Activated T-helper 17 cell treated with anti-CD3 and anti-CD28 coated beads, Interleukin-2, amount 50 U/mL, for 72 hours (primary cell): ENCODE measurements around the gene PLPPR2. TPM values are rescaled to one million over a fixed set of nuclear protein-coding genes. Genes with fewer than 3 reads are reported as not detected.
"Not testable (repeated sequence)": the region's sequence is repeated elsewhere in the genome, so short reads cannot be mapped to it uniquely, and the experiment has no call there.

ENCODE experiments used
- ATAC-seq: fragments of 150-1000 bp; cut with Tn5 transposase; replicated peaks from 2 replicates; pipeline ENCODE4 v1.10.0; 2021; ENCODE audit warnings: mild to moderate bottlenecking, moderate library complexity
- H3K27ac Mint-ChIP-seq: one replicate; pipeline ENCODE4 v1.8.0; 2022; ENCODE audit warnings: mixed read lengths
- H3K27me3 Mint-ChIP-seq: one replicate; pipeline ENCODE4 v1.8.0; 2022; ENCODE audit warnings: mixed read lengths
- H3K36me3 Mint-ChIP-seq: one replicate; pipeline ENCODE4 v1.8.0; 2022; ENCODE audit warnings: low read depth, mild to moderate bottlenecking, mixed read lengths
- H3K4me1 Mint-ChIP-seq: one replicate; pipeline ENCODE4 v1.8.0; 2022; ENCODE audit warnings: mixed read lengths
- H3K4me3 Mint-ChIP-seq: one replicate; pipeline ENCODE4 v1.8.0; 2022; ENCODE audit warnings: mild to moderate bottlenecking, mixed read lengths
- H3K9me3 Mint-ChIP-seq: one replicate; pipeline ENCODE4 v1.8.0; 2022; ENCODE audit warnings: mixed read lengths
- total RNA-seq, 2 donors: library from RNA; stranded (reverse); gene quantifications; one replicate each; pipeline ENCODE4 v1.2.3, GENCODE V29; 2022

PLPPR2 gene
- total RNA-seq, 2 donors from 2014 or later, result 2.9 to 9.7 TPM

DNA sequence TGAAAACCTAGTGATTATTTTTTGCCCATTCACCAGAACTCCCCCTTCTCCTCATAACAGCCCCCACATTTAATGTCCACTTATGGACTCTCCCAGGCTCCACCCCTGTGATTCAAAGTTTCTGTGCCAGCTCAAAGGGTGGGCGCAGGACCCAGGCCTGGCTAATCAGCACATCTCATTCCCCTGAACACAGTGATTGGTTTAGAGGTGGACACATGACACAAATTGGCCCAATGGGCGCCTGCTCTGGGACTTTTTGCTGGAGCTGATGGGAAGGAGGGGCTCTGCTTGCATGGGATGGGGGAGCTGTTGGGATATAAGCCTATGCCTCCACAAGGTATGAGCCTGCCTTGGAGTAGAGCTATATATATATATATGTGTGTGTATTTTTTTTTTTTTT, 35.1 kb downstream of the PLPPR2 start:
- no peak overlapping the region for H3K27ac Mint-ChIP-seq
- peaks cover 3% of the 10 kb centered on the region for H3K27me3 Mint-ChIP-seq
- H3K36me3 Mint-ChIP-seq, result no peaks in the 10 kb centered on the region
- no peak for ATAC-seq
- no peak overlapping the region for H3K4me3 Mint-ChIP-seq
- no peaks in the 10 kb centered on the region for H3K4me1 Mint-ChIP-seq
- no peaks in the 10 kb centered on the region for H3K9me3 Mint-ChIP-seq

DNA sequence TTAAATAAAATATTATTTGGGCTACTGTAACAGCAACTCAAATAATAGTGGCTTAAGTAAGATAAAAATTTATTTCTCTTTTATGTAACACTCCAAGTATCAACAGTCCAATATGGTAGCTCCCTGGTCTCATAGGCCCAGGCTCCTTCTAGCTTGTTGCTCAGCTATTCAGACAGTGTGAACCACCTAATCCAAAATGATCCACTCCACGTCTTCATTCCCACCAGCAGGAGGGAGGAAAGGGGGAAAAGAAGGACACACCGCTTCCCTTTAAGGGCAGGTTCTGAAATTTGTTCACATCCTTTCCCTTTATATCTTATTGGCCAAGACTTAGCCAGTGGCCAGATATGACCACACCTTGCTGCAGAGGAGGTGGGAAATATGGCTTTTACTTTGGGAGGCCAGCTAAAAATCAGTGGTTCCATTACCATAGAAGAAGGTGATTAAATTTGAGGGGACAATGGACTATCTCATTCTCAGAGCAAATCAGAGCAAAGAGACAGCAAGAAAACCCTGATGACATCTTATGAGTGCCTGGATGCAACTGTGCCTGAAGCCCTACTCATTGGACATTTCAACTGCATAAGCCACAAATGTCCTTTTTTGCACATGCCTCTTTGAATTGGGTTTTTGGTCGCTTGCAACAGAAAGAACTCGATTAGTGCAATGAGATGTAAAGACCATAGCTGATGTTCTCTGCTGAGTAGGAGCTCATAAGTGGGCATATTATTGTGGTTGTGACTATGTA, 35.9 kb downstream of the PLPPR2 start:
- no peak overlapping the region for H3K4me3 Mint-ChIP-seq

DNA sequence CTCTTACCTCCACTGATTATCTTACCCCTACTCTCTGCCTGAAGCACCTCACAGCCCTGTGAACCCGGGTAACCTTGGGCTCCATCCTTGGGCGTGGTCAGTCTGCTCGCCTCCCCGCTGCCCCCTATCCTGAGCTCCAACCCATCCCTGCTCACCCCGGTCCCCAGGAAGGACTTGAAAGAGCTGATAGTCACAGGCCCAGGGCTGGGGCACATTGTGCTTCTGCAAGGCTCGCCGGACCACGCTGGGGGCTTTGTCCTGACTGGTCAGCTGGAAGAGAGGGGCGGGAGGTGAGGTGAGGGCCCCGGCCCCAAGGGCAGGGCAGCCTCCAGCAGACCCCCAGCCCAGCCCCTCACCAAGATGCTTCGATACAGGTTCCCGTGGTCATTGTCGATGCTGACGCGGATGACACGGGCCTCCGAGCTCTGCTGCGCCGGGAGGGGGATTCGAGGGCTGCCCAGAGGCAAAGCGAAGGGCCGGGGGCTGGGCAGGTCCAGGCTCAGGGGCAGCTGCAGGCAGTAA, 41.9 kb downstream of the PLPPR2 start:
- no peak for ATAC-seq
- no peaks in the 10 kb centered on the region for H3K4me1 Mint-ChIP-seq
- H3K36me3 Mint-ChIP-seq, result no peaks in the 10 kb centered on the region
- H3K9me3 Mint-ChIP-seq, result no peaks in the 10 kb centered on the region
- no peak overlapping the region for H3K27ac Mint-ChIP-seq
- peaks cover 8% of the 10 kb centered on the region for H3K27me3 Mint-ChIP-seq
- H3K4me3 Mint-ChIP-seq, result no peak overlapping the region

More for the DNA sequence above, 35.9 kb downstream of the PLPPR2 start:
- no peak for ATAC-seq
- no peaks in the 10 kb centered on the region for H3K36me3 Mint-ChIP-seq
- no peaks in the 10 kb centered on the region for H3K4me1 Mint-ChIP-seq
- H3K27ac Mint-ChIP-seq, result no peak overlapping the region
- H3K9me3 Mint-ChIP-seq, result no peaks in the 10 kb centered on the region
- peaks cover 4% of the 10 kb centered on the region for H3K27me3 Mint-ChIP-seq

DNA sequence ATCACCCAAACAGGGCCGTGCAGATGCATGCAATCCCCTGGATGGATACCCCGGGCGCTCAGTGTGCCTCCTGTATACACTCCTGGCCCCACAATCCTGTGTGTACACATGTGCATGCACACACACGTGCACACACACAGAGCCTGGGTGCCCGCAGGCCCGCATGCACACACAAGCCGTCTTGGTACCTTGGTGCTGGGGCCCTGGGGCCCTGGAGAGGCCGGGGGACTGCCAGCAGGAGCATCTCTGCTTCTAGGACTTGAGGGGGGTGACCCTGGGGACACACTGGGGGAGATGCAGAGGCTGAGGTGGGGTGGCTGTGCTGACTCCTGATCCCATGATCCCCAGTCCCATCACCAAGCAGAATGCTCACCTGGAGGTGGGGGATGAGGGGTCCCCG, 44.4 kb downstream of the PLPPR2 start:
- H3K9me3 Mint-ChIP-seq, result no peaks in the 10 kb centered on the region
- H3K4me1 Mint-ChIP-seq, result no peaks in the 10 kb centered on the region
- peaks cover 8% of the 10 kb centered on the region for H3K27me3 Mint-ChIP-seq
- no peak for ATAC-seq
- H3K4me3 Mint-ChIP-seq, result no peak overlapping the region
- no peak overlapping the region for H3K27ac Mint-ChIP-seq
- H3K36me3 Mint-ChIP-seq, result no peaks in the 10 kb centered on the region

DNA sequence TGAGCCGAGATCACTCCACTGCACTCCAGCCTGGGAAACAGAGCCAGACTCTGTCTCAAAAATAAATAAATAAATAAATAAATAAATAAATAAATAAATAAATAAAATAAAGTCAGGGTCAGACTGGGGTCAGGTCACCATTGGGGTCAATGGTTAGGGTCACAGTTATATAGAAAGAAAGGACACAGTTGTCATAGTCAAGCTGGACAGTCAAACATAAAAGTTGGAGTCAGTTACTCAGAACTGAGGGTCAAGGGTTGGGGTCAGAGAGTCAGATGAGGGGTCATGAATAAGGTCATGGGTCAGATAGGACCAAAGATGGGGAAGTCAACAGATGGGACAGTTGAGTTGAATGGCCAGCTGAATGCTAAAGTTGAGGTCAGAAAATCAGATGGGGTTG, 45.6 kb downstream of the PLPPR2 start:
- Mint-ChIP-seq H3K27ac (no peak overlapping the region), H3K36me3 (no peaks in the 10 kb centered on the region), H3K4me1 (no peaks in the 10 kb centered on the region), H3K9me3 (no peaks in the 10 kb centered on the region), H3K27me3 (peaks cover 4% of the 10 kb centered on the region), H3K4me3 (no peak overlapping the region)
- ATAC-seq, result no peak

DNA sequence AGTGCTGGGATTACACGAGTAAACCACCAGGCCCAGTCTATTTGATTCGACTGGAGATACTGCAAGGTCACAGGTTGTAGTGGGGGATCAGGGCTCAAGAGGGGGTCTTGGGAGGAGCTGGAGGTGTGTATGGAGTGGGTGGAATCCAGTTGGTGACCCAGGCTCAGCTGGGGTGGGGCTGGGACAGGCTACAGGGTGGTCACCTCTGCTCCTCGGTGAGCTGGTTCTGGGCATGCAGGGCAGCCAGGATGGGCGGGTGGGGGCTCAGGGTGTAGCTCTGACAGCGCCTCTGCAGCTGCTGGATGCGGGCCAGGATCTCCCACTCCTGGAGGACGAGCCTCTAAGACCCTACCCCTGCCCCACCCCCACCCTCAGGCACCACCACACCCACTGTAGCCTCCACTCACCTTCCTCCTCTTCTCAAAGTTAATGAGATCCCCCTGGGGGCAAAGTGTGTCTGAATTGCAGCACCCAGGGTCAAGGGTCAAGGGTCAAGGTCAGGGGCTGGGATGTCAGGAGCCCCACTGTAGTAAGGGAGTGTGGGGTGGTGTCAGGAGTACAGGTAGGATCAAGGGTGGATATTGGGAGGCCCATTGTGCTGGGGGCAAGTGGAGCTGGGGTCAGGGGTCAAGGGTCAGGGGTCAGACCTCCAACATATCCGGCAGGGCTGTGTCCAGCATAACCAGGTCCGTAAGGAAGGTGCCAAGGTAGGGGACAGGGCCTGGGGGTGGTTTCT, 46.7 kb downstream of the PLPPR2 start:
- no peak overlapping the region for H3K27ac Mint-ChIP-seq
- no peaks in the 10 kb centered on the region for H3K36me3 Mint-ChIP-seq
- no peaks in the 10 kb centered on the region for H3K9me3 Mint-ChIP-seq
- no peak for ATAC-seq
- peaks cover 4% of the 10 kb centered on the region for H3K27me3 Mint-ChIP-seq
- H3K4me3 Mint-ChIP-seq, result no peak overlapping the region
- H3K4me1 Mint-ChIP-seq, result no peaks in the 10 kb centered on the region

DNA sequence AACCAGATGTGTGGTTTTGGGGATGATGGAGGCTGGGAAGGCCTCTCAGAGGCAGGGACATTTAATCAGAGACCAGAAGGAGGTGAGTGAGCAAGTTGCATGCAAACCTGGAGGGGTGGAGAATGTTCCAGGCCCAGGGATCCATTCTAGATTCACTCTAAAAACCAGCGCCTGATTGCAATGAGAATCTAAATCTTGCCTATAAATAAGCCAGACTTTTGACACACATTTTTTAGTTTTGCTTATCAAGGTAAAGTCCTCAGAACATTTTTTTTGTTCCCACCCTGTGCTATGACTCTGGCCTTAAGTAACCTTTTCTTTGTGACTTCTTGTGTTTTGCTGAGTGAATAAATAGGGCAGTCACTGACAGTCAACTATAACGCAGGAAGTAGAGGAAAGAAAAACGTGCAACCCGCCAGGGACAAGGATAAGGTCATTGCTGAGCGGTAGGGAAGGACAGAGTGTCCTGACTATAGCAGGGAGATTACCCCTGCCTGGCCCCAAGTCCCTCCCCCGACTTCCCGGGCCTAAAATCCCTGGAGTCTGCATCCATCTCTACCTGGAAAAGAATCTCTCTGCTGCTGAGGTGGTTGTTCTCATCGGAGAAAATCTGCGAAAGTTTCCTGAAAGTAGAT, 49.5 kb downstream of the PLPPR2 start:
- ATAC-seq, result no peak
- Mint-ChIP-seq H3K4me1 (no peaks in the 10 kb centered on the region), H3K9me3 (no peaks in the 10 kb centered on the region), H3K27me3 (peaks cover 7% of the 10 kb centered on the region), H3K27ac (no peak overlapping the region), H3K36me3 (no peaks in the 10 kb centered on the region), H3K4me3 (no peak overlapping the region)

DNA sequence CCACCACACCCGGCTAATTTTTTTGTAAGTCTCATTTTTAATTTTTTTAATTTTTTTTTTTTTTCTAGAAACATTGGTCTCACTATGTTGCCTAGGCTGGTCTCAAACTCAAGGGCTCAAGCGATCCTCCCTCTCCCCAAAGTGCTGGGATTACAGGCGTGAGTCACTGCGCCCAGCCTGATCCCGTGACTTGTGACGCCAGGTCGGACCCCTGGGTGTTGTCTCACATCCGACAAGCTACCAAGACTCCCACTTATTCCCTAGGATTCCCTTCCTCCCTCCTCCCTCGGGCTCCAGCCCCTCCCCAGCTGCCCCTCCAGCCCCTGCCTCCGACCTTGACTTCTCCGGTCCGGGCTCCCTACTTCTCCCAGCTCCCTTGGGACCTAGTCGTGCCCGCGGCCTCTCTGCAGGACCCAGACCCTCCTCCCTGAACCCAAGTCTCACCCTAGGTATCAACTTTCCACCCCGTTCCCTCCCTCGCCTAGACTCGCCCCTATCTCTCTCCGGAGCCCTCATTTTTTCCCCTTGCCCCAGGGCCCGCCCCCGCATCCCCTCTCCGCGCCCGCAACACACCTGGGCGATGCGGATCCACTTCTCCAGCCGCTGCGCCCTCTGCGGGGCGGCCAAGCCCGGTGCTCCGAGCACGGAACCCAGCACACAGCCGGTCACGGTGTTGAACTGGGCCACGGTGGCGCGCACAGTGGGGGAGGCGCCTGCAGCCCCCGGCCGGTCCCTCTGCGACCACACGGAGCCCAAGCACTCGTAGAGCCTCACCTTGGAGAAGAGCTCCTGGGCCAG, 50.8 kb downstream of the PLPPR2 start:
- peak; percentile 47 for ATAC-seq
- Mint-ChIP-seq H3K36me3 (no peaks in the 10 kb centered on the region), H3K4me1 (no peaks in the 10 kb centered on the region), H3K9me3 (no peaks in the 10 kb centered on the region), H3K4me3 (no peak overlapping the region), H3K27me3 (peaks cover 3% of the 10 kb centered on the region), H3K27ac (no peak overlapping the region)

DNA sequence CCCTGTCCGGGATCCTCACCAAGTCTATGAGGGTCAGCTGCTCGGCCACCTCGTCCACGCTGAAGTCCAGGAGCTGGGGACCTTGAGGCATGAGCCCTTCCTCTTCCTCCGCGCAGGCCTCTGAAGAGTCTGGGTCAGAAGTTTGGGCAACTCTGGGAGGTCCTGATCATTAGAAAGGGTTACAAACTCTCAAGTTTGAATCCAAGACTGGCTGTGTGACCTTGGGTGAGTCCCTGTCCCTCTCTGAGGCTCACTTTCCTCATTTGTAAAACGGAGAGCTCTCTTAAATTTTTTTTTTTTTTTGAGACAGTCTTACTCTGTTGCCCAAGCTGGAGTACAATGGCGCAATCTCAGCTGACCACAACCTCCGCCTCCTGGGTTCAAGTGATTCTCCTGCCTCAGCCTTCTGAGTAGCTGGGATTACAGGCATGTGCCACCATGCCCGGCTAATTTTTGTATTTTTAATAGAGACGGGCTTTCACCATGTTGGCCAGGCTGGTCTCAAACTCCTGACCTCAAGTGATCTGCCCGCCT, 51.5 kb downstream of the PLPPR2 start:
- ATAC-seq, H3K4me1 Mint-ChIP-seq, H3K4me3 Mint-ChIP-seq, H3K36me3 Mint-ChIP-seq, H3K27ac Mint-ChIP-seq, H3K27me3 Mint-ChIP-seq, H3K9me3 Mint-ChIP-seq: not testable (repeated sequence)

DNA sequence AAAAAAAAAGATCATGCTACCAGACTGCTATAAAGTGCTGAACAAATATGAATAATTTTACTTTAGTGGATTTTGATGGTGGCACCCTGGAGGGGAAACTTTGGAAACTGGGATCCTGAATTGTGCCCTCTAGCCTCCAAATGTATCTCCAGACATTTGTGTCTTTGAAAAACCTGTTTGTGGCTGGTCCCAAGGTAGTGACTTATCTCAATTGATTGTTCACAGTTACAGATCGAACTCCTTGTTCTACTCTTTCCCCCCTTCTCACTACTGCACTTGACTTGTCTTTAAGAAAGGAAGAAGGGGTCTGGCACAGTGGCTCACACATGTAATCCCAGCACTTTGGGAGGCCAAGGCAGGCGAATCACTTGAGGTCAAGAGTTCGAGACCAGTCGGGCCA, 53.4 kb downstream of the PLPPR2 start:
- no peaks in the 10 kb centered on the region for H3K36me3 Mint-ChIP-seq
- no peaks in the 10 kb centered on the region for H3K4me1 Mint-ChIP-seq
- H3K4me3 Mint-ChIP-seq, result no peak overlapping the region
- H3K27ac Mint-ChIP-seq, result no peak overlapping the region
- no peak for ATAC-seq
- peaks cover 3% of the 10 kb centered on the region for H3K27me3 Mint-ChIP-seq
- H3K9me3 Mint-ChIP-seq, result no peaks in the 10 kb centered on the region

DNA sequence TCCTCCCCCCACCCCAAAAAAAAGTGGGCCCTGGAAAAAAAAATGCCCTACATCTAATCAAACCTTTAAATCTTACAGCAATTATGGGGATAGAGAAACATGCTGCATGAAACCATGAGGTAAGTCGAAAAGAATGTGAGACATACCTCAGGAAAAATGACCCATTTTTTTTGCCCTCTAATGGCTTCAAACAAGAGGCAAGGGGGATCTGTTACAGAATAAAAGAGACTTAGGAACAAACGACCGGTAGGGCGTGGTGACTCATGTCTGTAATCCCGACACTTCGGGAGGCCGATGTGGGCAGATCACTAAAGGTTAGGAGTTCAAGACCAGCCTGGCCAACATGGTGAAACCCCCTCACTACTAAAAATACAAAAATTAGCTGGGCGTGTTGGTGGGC, 55.5 kb downstream of the PLPPR2 start:
- no peaks in the 10 kb centered on the region for H3K9me3 Mint-ChIP-seq
- no peak overlapping the region for H3K4me3 Mint-ChIP-seq
- H3K4me1 Mint-ChIP-seq, result no peaks in the 10 kb centered on the region
- no peak overlapping the region for H3K27ac Mint-ChIP-seq
- ATAC-seq, result no peak
- peaks cover 3% of the 10 kb centered on the region for H3K27me3 Mint-ChIP-seq
- no peaks in the 10 kb centered on the region for H3K36me3 Mint-ChIP-seq

DNA sequence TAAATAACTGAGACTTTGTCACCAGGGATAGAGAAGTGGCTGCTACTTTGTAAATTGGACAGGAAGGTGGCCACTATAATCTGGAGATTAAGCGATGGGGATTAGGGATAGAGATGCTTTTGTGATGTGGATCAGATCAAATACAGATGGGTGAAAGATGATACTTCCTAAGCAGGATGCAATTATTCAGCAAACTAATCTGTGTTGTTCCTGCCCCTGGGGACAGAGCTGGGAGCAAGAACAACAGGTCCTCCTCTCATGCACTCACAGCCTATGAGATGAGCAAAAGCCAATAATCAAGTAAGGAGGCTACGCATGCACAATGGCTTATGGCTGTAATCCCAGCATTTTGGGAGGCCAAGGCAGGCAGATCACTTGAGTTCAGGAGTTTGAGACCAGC, 59.3 kb downstream of the PLPPR2 start:
- no peak overlapping the region for H3K4me3 Mint-ChIP-seq
- H3K9me3 Mint-ChIP-seq, result no peaks in the 10 kb centered on the region
- no peak for ATAC-seq
- H3K27ac Mint-ChIP-seq, result no peak overlapping the region
- peaks cover 18% of the 10 kb centered on the region for H3K27me3 Mint-ChIP-seq
- no peaks in the 10 kb centered on the region for H3K36me3 Mint-ChIP-seq
- H3K4me1 Mint-ChIP-seq, result no peaks in the 10 kb centered on the region
